Measurements from ENCODE around the gene EFL1.
A peak's percentile ranks its signal among the peaks of the same experiment; 100 is the strongest.
"Not testable (repeated sequence)": the region's sequence is repeated elsewhere in the genome, so short reads cannot be mapped to it uniquely, and the experiment has no call there.

The EFL1 gene

DNA sequence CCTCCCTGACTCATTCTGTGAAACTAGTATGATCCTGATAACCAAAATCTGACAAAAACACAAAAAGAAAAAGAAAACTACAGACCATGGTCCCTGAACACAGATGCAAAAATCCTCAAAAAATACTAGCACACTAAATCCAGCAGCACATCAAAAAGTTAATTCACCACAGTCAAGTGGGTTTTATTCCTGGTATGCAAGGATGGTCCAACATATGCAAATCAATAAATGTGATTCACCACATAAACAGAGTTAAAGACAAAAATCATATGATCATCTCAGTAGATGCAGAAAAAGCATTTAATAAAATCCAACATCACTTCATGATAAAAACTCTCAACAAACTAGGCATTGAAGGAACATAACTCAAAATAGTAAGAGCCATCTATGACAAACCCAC is 12.9 kb upstream of the EFL1 start:
- no peak for DNase-seq

DNA sequence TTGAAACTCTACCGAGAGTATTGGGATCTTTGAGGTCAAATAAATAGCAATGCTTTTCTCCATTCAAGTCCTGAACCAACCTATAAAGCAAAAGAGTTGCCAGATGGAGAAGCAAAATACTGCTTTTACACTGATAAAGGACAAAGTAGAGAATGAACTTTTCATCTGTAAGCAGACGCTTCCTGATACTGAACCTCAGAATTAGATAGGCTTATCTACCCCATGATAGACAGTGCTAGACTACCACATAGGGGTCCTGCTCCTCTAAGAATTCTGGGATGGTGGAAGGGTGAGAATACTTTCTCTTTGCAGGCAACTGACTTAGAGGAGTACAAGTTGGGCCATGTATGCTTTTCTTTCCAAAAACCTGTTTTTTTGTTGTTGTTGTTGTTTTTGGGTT is 9.6 kb upstream of the EFL1 start:
- no peak for DNase-seq

DNA sequence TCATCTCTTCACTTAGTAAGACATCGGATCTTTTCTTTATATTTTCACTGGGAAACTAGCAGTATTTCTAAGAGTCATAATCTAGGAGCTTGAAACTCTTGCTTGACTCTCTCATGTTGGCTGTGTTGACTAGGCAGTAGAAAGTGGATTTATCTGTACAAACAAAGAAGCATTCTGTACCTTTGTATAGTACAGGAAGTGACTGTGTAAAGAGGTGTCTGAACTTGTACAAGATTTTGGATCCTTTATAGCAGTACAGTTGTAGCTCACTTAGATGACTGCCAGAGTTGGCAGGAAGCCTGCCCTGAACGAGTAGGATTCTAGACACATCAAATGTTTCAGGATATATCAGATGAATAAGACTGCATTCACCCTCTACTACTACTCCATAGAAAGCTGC is 5.9 kb upstream of the EFL1 start:
- DNase-seq = not testable (repeated sequence)

DNA sequence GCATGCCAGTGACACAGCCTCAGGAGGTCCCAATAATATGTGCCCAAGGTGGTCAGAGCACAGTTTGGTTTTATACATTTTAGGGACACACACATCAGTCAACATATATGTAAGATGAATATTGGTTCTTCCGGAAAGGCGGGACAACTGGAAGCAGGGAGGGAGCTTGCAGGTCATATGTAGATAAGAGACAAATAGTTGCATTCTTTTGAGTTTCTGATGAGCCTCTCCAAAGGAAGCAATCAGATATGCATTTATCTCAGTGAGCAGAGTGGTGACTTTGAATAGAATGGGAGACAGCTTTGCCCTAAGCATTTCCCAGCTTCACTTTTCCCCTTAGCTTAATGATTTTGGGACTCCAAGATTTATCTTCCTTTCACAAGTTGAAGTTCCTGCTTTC is 4.6 kb upstream of the EFL1 start:
- DNase-seq = not testable (repeated sequence)

DNA sequence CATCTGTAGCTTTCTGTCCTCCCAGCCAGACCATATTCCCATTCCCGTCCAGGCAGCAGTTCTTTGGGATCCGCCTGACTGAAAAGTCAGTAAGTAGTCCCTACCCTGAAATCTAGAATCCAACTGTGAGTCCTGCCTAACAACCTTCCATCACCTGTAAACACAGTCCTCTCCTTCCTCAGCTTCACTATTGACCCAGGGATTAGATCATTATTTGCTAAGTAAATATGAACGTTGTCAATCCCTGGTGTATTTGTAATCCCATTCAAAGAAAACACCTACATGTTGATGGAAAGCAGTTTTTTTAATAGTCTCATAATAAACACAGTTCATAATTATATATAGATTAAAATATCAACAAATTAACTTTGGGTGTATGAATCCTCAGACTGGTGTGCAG is 816 bp upstream of the EFL1 start:
- DNase-seq = no peak

DNA sequence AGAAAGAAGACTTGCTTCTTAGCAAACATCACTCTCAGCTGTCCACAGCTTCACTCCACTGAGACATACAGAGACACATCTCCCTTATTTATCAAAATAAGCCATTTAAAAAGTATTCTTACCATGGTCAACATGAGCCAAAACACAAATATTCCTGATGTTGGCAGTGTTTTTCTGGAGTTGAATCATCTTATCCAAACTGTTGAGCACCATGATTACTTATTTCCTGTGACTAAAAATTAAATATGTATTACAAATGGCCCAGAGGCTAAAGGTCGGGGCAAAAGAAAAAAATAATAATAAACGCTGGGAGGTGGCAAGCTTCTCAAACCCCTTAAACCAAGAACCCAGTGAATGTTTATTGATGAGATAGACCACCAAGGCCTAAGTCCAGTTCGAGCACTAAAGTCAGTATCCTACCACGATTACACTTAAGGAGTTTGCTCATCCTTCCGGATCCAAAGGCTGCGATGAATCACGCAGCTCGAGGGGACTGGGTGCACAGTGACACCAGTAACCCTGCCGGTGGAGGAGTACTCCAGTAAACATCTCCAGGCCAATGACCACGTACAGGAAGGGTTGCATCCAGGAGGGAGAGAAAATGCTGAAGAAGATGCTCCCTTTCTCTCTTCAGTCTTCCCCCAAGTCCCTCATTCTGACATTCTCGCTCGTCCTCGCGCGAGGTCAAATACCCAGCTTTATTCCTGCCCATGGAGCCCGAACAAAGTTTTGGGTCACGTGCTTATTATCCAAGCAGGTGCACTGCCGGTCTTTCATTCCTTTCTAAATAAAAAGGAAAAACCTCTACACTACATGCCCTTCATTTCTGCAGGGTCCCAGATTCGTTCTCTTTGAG is 740 bp downstream of the EFL1 start:
- peak; percentile 24 for DNase-seq

GRCh38 chr15:82248261-82248660 is 14.3 kb downstream of the EFL1 start:
- not testable (repeated sequence) for DNase-seq

- not testable (repeated sequence) for DNase-seq
Observed at GRCh38 chr15:82245956-82246355, 16.6 kb downstream of the EFL1 start.

DNA sequence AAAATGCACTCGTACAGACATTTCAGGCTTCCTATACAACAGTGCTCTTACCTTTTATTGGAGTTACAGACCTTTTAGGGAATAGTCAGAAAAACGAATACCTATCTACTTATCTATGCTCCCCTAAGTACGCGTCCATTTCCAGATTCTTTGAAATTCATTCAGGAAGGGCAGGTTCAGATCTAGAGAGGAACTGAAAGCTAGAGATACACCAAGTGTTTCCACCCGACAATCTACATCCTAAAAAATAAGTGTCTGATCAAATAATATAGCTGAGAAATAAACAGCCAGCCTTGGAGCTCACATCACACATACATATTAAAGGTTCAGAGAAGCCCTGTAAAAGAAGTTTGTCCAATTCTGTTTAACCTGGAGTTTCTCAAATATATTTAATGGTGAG is 18.9 kb downstream of the EFL1 start:
- not testable (repeated sequence) for DNase-seq

DNA sequence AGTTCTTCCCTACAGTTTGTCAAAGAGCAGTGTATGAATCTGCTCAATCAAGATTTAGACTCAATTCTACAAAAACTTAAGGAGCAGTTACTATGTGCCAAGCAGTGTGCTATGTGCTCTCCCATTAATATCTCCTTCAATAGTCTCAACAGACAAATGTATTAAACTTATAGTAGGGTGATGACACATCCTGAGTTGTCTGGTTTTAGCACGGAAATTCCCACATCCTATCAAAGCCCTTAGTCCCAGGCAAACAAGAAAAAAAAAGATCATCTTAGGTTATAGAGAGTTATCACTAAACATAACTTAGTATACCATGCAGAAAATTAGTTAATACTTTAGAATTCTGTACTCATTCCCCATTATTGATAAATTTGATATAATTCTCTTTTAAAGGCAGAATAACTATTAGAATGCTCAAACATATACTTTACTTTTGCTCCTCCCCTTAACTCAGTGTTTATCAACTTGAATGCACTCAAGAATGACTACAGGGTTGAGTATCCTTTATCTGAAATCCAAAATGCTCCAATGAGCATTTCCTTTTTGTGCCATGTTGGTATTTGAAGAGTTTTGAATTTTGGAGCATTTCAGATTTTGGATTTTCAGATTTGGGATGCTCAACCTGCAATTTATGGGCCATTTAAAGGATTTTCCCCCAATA is 20.6 kb downstream of the EFL1 start:
- DNase-seq = not testable (repeated sequence)

- DNase-seq = no peak
Observed at GRCh38 chr15:82239685-82240391, 22.7 kb downstream of the EFL1 start.

GRCh38 chr15:82237944-82238534 is 24.5 kb downstream of the EFL1 start:
- not testable (repeated sequence) for DNase-seq

DNA sequence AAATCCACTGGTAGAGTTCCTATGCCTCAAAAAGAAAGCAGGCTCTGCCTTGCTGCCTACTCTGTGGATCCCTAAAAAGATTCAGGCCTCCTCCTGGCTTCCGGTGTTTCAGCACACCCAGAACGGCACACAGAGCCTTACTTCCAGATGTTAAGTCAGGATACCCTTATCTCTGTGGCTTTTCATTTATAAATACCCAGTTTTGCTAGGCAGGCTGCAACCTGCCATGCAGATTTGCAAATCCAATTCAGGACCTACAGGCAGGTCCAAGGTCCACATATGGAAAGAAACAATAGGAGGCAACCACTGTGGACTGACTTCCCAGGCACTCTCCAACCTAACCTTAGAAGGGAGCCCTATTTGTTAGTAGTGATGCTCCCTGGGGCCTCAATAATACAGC is 30.7 kb downstream of the EFL1 start:
- no peak for DNase-seq

DNA sequence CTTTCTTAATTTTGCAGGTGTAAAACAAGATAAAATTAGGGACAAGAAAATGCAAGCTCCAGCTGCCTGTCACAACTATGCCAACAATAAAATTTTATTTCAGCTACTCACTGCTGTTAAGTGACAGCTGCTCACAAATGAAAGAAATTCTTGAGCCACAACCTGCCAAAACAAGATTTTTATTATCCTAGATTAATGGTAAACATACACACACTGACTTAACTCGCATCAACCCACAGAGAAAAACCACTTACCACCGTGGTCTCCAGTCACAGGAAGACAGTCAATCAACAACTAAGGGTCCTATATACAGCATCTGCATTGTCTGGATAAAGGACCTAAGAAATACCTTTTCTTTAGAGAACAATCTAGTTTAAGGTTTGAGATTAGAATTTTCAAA is 31.3 kb downstream of the EFL1 start:
- no peak for DNase-seq

DNA sequence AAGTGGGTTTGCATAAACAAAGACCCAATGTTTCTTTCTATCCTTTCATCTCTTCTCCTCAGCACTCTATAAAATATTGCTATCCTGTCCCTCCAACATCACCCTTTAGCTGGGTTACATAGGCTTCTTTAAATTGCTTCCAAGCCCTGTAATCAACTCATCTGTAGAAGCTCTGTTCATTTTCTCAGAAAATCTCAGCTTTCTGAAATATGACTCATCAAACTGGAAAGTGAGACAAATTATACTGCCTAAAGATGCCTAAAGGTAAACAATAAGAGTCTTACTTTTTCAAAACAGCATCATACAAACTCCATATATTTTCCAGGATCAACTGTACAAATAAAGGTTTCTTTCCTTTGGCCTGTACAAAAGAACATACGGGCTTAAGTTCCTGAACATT is 33.8 kb downstream of the EFL1 start:
- DNase-seq = no peak

DNA sequence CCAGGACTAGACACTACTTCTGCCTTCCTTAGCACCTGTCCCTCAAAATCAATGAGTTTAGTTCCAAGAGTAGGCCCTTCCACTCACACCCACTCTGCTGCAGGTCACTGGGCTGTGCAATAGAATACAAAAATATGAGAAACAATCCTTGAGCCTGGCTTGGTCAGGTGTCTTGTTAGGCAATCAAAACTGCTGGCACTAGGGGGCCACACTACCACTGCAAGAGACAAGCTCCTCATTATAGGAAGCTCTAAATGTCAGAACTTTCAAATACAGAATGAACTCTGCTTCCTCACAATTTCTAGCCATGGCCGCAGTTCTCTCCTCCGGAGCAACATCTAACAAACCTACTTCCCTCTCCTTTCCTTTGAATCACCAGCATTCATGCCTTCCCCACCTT is 41.0 kb downstream of the EFL1 start:
- DNase-seq = peak; percentile 13

DNA sequence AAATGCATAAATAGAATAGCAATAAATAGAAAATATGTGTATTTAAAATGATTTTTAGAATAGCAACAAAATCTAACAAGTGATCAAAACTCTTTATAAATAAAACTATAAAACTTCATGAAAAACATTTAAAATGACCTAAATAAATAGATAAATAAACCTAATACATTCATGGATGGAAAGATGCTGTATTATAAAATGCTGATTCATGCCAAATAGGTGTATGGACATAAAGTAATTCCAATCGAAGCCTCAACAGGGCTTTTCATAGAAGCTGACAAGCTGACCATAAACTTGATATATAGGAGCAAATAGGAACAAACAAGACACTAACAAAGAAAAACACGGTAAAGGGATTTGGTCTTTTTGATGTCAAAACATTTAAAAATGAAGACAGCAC is 46.4 kb downstream of the EFL1 start:
- not testable (repeated sequence) for DNase-seq

DNA sequence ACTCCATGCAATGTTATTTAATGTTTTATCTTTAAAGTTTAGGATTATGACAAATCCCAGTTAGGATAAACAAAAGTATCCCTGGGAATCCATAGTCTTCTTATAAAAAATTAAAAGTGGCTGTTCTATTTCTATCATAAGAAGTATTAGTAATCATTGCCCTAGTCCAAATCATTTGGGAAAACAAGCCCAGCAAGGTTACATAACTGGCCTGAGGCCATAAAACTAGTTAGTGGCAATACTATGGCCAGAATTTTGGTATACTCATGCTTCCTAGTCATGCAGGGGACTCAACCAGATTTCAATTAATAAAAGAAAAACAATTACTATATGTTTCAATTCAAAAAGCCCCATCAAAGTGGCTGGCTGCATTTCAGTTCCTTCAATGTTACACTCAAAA is 50.3 kb downstream of the EFL1 start:
- DNase-seq = not testable (repeated sequence)

DNA sequence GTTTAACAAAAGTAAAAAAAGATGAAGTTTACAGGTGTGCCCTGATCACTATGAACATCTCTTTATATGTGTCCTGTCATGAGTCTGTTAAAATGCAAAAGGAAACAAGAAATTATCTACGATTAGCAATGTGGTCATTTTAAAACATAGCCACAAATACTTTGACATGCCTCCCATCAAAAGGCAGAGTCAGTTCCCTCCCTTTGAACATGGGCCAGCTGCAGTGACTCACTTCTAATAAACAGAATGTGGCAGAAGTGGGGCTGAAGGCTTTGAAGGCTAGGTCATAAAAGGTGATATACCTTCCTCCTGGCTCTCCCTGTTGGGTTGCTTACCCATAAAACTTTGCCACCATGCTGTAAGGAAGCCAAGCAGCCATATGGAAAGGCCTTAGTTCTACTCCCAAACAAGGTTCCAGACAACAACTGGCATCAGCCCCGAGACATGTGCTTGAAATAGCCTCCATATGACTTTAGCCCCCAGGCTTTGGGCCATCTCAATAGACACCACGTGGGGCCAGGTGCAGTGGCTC is 52.4 kb downstream of the EFL1 start:
- DNase-seq = not testable (repeated sequence)

- DNase-seq = not testable (repeated sequence)
Observed at GRCh38 chr15:82204575-82204974, 58.0 kb downstream of the EFL1 start.

- DNase-seq = peak; percentile 52
Observed at GRCh38 chr15:82197733-82198594, 64.6 kb downstream of the EFL1 start.

GRCh38 chr15:82196353-82196752 is 66.2 kb downstream of the EFL1 start:
- DNase-seq = no peak
